ENCODE data around the gene GDF10.

DNA sequence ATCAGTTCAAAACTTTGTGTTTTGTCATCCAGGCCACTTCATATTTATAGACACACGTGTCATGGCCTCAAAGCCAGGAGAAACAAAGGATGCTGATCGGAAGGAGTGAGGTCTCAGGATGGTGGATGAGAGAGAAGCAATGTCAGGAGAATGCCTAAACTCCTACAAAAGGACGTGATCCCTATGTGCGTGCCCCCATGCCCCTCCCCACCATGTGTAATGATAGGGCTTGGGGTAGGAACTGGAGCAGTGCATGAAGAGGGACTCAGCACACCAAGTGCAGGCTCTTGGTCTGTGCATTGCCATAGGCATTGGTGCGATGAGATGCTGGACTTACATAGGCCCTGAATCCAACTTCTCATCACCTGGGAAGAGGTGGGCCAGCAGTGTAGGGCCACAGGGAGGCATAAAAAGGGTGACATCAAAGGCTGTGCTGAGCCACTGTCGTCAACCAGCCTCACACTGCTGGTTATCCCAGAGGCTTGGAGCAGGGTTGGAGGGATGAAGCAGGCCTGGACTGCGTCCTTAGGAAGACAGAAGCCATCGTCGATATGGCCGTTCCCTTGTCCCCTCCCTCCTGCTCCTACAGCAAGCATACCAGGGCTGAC, 46.9 kb upstream of the GDF10 start:
- TF ChIP-seq, protein P1, sequence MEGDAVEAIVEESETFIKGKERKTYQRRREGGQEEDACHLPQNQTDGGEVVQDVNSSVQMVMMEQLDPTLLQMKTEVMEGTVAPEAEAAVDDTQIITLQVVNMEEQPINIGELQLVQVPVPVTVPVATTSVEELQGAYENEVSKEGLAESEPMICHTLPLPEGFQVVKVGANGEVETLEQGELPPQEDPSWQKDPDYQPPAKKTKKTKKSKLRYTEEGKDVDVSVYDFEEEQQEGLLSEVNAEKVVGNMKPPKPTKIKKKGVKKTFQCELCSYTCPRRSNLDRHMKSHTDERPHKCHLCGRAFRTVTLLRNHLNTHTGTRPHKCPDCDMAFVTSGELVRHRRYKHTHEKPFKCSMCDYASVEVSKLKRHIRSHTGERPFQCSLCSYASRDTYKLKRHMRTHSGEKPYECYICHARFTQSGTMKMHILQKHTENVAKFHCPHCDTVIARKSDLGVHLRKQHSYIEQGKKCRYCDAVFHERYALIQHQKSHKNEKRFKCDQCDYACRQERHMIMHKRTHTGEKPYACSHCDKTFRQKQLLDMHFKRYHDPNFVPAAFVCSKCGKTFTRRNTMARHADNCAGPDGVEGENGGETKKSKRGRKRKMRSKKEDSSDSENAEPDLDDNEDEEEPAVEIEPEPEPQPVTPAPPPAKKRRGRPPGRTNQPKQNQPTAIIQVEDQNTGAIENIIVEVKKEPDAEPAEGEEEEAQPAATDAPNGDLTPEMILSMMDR (IDR thresholded peaks at IDR 0.05) = no peak
- no peak for TF ChIP-seq EP300 (IDR thresholded peaks at IDR 0.05)
- no peak for TF ChIP-seq POLR2A (IDR thresholded peaks at IDR 0.05)
- TF ChIP-seq POLR2AphosphoS5 (IDR thresholded peaks at IDR 0.05) = no peak
